Measurements from ENCODE around the gene GYG1.
A peak's percentile ranks its signal among the peaks of the same experiment; 100 is the strongest.

Gene GYG1

GRCh38 chr3:149019580-149019979 is 28.2 kb downstream of the GYG1 start:
- no peak for DNase-seq

DNA sequence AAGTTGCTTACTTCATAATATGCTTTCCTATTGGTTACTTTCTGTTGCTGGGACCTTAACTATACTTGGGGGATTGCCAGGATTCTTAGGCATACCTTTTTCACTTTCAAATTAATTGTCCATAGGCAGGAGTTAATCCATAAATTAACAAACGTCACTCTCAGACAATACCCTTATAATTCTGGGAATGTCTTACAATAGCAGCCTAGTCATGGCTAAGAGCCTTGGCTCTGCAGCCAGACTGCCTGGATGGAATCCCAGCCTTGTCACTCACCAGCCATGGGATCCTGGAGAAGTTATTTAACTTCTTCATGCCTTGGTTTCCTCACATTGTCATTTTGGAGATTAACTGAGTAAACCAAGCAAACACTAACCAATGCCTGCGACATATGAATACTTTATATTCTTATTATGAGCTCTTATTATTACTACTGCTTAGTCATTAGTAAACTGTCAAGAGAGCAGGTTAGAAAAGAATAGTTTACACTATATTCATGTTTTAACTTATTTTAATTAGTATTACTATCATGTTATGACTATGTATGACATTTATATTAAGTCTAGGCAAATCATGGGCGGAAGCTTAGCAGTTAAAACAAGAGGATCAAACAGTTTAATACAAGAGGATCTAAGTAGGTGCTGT is 29.0 kb downstream of the GYG1 start:
- no peak for DNase-seq

GRCh38 chr3:149020839-149021252 is 29.5 kb downstream of the GYG1 start:
- DNase-seq, result no peak

DNA sequence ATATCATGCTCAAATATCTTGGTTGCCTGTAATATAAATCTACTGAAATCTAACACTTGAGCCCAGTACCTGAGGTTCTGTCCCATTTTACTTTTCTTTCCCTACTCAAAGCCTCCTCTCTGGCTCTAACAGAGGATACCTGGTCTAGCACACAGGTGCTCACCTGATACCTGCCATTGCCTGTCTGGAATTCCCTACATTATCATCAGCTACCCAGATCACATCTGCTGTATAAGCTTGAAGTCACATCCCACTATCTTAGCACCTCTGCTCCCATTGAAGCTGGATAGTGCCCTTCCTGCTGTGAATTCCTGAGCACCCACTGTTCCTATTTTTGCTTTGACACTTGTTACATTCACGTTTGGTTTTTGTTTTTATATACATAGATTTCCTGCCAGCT is 30.5 kb downstream of the GYG1 start:
- DNase-seq, result no peak

DNA sequence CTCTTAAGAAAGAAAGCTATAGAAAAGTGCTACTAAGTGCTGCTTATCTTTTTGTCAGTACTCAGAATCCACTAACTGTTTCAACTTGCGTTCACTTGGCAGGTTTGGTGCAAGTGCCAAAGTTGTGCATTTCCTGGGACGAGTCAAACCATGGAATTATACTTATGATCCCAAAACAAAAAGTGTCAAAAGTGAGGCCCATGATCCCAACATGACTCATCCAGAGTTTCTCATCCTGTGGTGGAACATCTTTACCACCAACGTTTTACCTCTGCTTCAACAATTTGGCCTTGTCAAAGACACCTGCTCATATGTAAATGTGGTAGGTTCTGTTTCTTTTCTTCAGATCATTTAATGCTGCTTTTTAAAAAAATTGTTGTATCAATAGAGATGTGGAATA is 32.6 kb downstream of the GYG1 start:
- DNase-seq, result no peak

- DNase-seq, result no peak
These were observed 35.4 kb downstream of the GYG1 start for GRCh38 chr3:149026718-149027117.

- no peak for DNase-seq
These were observed 39.8 kb downstream of the GYG1 start for GRCh38 chr3:149031096-149031495.

- DNase-seq, result no peak
These were observed 46.3 kb downstream of the GYG1 start for GRCh38 chr3:149037684-149038083.

DNA sequence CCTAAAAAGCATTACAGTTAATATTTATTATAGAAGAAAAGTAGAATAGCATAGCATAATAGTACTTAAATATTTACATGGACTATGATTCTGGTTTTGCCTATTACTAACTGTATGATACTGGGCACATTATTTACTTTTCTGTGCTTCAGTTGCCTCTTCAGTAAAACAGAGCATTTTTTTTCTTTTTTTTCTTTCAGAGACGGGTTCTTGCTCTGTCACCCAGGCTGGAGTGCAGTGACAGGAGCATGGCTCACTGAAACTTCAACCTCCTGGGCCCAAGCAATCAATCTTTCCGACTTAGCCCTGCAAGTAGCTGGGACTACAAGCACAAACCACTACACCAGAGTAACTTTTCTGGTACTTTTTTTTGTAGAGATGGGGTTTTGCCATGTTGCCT is 47.0 kb downstream of the GYG1 start:
- no peak for DNase-seq

DNA sequence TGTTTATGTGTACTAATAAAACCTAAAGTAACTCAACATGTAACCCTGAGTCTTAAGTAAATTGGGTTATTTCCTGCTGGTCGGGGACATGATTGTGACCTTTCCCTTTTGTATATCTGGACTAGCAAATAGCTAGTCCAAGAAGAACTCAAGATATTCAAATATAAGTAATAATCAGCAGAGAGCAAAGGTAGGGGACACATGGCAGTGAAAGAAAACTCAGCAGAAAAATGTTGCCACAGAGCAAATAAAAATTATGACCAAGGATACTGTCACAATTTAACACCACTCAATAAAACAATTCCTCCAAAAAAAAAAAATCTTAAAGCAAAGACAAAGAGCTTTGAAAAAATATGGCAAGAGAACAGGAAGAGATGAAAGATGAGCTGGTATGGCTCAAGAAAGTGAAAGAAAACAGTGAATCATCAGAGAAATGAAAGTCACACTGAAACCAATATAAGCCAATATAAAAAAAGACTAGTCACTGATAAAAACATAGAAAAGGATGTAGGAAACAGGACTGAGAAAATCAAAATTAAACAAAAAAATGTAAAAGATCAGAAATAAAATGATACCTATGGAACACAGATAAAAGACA is 51.5 kb downstream of the GYG1 start:
- no peak for DNase-seq

DNA sequence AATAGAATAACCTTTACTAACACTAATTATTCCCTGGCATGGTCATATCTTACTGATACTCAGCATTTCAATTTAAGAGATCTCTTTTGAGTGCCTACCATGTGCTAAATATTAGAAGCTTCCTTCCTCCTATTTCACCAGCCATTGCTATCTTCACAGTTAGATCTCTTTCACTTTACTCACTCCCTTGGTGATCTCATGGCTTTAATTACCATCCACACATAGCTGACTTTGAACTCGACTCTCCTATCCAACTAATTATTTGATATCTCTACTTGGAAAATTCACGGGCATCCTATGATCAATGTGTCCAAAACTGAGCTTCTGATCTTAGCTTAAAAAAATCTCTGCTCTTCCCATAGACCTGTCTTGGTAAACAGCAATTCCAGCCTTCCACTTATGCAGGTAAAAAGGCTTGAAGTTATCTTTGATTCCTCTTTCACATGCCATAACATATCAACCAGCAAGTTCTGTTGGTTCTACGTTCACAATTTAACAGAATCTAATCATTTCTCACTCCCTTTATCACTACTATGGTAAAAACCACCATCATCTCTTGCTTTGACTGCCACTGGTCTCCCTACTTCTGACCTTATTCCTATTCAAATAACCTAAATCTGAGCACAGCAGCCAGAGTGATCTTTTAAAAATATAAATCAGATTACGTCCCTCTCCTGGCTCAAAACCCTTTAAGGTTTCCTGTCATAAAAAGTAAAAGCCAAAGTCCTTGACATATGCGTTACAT is 53.2 kb downstream of the GYG1 start:
- no peak for DNase-seq

DNA sequence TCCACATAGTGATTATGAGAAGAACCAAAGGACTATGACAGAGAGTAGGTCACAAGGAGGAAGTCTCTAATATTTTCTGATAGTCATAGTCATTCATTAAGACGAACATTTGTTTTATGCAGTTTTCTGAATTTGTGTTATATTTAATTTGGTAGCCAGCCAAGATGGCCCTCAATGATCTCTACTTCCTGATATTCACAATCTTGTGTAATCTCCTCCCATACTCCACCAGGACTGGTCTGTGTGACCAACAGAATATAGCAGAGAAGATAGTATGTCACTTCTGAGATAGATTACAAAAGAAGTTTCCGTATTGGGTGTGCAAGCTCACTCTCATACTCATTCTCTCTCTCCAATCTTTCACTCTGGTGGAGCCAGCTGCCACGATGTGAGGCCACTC is 64.2 kb downstream of the GYG1 start:
- peak; percentile 27 for DNase-seq

DNA sequence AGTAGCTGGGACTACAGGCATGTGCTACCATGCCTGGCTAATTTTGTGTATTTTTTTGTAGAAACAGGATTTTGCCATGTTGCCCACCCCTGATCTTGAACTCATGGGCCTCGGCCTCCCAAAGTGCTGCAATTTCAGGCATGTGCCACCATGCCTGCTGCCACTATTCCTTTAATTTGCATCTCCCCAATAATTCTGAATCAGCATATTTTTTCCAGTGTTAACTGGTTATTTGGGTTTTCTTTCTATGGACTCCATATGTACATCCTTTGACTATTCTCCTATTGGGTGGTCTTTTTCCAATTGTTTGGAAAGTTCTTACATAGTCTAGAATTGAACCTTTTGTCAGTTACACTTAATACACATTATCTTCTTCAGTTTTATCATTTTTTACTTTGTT is 66.9 kb downstream of the GYG1 start:
- DNase-seq, result no peak

DNA sequence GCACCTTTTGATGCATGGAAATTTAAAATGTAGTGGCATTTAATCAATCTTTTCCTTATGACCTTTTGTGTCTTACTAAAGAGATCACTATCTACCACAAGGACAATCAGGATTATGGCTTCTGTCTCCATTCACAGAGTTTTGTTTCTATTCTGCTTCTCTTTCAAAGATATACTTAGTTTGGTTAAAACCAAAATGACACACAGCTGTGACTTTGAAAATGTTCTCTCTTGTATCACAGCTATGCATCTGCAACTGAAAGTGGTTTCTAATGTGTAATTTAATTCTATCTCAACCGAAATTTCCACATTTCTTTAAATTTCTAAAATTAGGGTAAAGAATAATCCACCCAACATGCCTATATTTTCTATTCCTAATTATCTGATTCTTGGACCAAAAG is 67.3 kb downstream of the GYG1 start:
- DNase-seq, result no peak

DNA sequence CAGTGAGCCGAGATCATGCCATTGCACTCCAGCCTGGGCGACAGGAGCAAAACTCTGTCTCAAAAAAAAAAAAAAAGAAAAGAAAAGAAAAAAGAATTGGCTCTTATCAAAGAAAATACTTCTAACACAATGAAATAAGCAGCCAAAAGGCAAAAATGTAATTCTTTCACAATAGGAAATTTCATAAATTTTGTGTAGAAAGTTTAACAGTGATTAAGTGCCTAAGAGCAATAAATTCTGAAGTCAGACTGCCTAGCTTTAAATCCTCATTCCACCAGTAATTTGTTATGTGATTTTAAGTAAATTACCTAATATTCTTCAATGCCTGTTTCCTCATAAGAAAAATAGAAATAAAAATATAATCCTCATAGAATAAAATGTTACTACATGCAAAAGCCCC is 70.4 kb downstream of the GYG1 start:
- DNase-seq, result no peak

DNA sequence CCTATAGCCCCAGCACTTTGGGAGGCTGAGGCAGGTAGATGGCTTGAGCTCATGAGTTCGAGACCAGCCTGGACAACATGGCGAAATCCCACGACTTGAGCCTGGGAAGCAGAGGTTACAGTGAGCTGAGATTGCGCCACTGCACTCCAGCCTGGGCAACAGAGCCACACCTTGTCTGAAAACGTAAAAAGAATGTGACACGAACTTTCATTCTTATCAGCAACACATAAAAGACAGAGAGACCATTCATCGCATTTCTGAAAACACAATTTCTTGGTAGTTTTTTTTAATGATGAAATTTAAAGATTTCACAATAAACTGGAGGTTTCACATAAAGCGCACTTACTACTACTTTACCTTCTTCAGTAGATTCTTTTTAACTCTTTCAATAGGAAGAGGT is 76.5 kb downstream of the GYG1 start:
- no peak for DNase-seq

Measured in NCI-H2029 (cell line).